Mesendoderm (in vitro differentiated cells): ENCODE results near the gene TCEAL9.

Source experiments
- DNase-seq: peaks from one replicate; pipeline ENCODE4 v3.0.0; 2013
- H2AK5ac ChIP-seq: 2 replicates; pipeline ENCODE4 v1.6.1; 2013; ENCODE audit warnings: low read length, inconsistent platforms
- H2BK120ac ChIP-seq: 2 replicates; pipeline ENCODE4 v1.6.1; 2013; ENCODE audit warnings: low read depth, mild to moderate bottlenecking, low read length, moderate library complexity, mixed read lengths
- H2BK15ac ChIP-seq: replicated peaks from 2 replicates; pipeline ENCODE4 v1.6.1; 2013; ENCODE audit warnings: low read depth, mild to moderate bottlenecking, moderate library complexity
- H2BK5ac ChIP-seq: 2 replicates; pipeline ENCODE4 v1.6.1; 2013; ENCODE audit warnings: low read length, inconsistent platforms
- H3K18ac ChIP-seq: 2 replicates; pipeline ENCODE4 v1.6.1; 2013; ENCODE audit warnings: mild to moderate bottlenecking, low read length, mixed read lengths
- H3K23ac ChIP-seq: one replicate; pipeline ENCODE4 v1.6.1; 2013; ENCODE audit warnings: low read length
- H3K27ac ChIP-seq: 2 replicates; pipeline ENCODE4 v1.5.1; 2013; ENCODE audit warnings: low read depth, mild to moderate bottlenecking, inconsistent platforms, low read length, moderate library complexity
- H3K27me3 ChIP-seq: 2 replicates; pipeline ENCODE4 v1.6.1; 2013; ENCODE audit warnings: low read length, control low read depth, mild to moderate bottlenecking, inconsistent platforms; ENCODE audit not compliant: insufficient read depth, poor library complexity
- H3K36me3 ChIP-seq: 2 replicates; pipeline ENCODE4 v1.6.1; 2013; ENCODE audit warnings: low read length, inconsistent platforms; ENCODE audit not compliant: control insufficient read depth, insufficient read depth
- H3K4ac ChIP-seq: one replicate; pipeline ENCODE4 v1.6.1; 2013; ENCODE audit warnings: low read depth, mild to moderate bottlenecking, low read length, moderate library complexity
- H3K4me1 ChIP-seq: 2 replicates; pipeline ENCODE4 v1.6.1; 2013; ENCODE audit warnings: low read depth, low read length, inconsistent platforms; ENCODE audit not compliant: control insufficient read depth
- H3K4me2 ChIP-seq: 2 replicates; pipeline ENCODE4 v1.6.1; 2013; ENCODE audit warnings: low read length
- H3K4me3 ChIP-seq: 2 replicates; pipeline ENCODE4 v1.5.1; 2013; ENCODE audit warnings: mild to moderate bottlenecking, low read length
- H3K56ac ChIP-seq: one replicate; pipeline ENCODE4 v1.6.1; 2013; ENCODE audit warnings: low read length
- H3K79me1 ChIP-seq: 2 replicates; pipeline ENCODE4 v1.6.1; 2013; ENCODE audit warnings: low read length, inconsistent platforms
- H3K79me2 ChIP-seq: 2 replicates; pipeline ENCODE4 v1.6.1; 2013; ENCODE audit warnings: mild to moderate bottlenecking, low read length; ENCODE audit not compliant: control insufficient read depth, insufficient read depth
- H3K9ac ChIP-seq: 2 replicates; pipeline ENCODE4 v1.6.1; 2013; ENCODE audit warnings: low read length, inconsistent platforms
- H4K5ac ChIP-seq: one replicate; pipeline ENCODE4 v1.6.1; 2013; ENCODE audit warnings: low read length
- H4K8ac ChIP-seq: one replicate; pipeline ENCODE4 v1.6.1; 2013; ENCODE audit warnings: low read depth, mild to moderate bottlenecking, control low read depth, low read length, moderate library complexity
- WGBS: extraction: QIAGEN DNeasy Blood & Tissue Kit; methylation state at CpG from one replicate; pipeline ENCODE4 v1.1.7; 2013; ENCODE audit warnings: low lambda C conversion rate, missing lambda C conversion rate; ENCODE audit not compliant: insufficient coverage; ENCODE audit errors: extremely low coverage; 5-methylcytosine and 5-hydroxymethylcytosine counted together

Gene TCEAL9

DNA sequence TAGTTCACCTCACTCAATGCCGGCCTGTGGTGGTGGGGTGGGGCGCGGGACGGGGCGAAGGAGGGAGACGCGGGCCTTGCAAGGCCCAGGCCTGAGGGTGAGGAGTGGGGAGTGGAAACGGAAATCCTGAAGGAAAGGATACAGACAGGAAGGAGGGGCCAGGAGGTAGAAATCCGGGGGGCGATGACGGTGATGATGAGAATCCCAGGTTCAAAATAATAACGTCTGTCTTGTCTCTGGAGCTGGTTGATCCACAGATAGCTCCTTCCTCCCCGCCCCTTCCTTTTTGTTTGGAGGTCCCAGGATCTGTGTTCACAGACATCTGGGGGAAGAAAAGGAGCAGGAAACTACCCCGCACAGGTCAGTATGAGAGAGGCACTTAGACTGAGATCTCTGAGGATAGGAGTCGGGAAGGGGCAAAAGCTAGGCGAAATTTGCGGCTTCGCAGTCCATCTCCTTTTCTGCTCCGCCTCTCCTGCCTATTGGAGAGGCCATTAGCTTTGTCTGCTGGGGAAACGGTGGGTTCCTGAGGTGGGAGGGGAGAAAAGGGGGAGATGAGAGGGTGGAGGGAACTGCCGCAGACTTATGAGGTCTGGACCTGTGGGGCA lies 25.5 kb upstream of the TCEAL9 start:
- H3K23ac ChIP-seq = no peak overlapping the region
- peak overlapping the region; percentile 68 for H3K9ac ChIP-seq
- H2BK5ac ChIP-seq = no peak overlapping the region
- H2BK120ac ChIP-seq = no peak overlapping the region
- H4K5ac ChIP-seq = no peak overlapping the region
- H3K79me2 ChIP-seq = no peaks in the 10 kb centered on the region
- no peaks in the 10 kb centered on the region for H3K79me1 ChIP-seq
- H4K8ac ChIP-seq = no peak overlapping the region
- peak overlapping the region; percentile 51 for H3K27ac ChIP-seq
- no peak overlapping the region for H3K4me3 ChIP-seq
- DNase-seq = peak; percentile 65
- H3K36me3 ChIP-seq = no peaks in the 10 kb centered on the region
- H2BK15ac ChIP-seq = peak overlapping the region; percentile 19
- H2AK5ac ChIP-seq = no peak overlapping the region
- H3K4me1 ChIP-seq = no peaks in the 10 kb centered on the region
- H3K18ac ChIP-seq = peak overlapping the region; percentile 75
- H3K4ac ChIP-seq = no peak overlapping the region
- H3K27me3 ChIP-seq = no peaks in the 10 kb centered on the region
- peak overlapping the region; percentile 11 for H3K4me2 ChIP-seq
- peak overlapping the region; percentile 65 for H3K56ac ChIP-seq
- WGBS = no CpG with 5 or more reads among the region's 21 CpGs

DNA sequence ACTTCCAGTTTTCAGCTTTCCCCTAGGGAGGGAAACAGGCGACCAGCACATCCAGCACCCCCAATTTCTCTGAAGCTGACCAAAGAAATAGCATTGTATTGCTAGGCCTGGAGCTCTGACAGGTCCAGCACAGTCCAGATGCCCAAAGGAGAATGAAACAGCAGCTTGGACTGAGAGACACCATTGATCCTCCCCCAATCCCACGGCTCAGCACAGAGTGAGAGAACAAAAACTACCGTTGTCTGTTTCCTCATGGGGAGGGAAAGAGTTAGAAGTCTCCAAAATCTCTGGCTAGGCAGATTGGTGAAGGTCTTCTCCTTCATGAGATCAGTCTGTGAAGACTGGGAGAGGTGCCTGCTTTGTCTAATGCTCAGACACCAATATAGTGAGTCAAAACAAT lies 17.6 kb upstream of the TCEAL9 start:
- H3K4me2 ChIP-seq = no peak overlapping the region
- no peak overlapping the region for H3K9ac ChIP-seq
- H3K4me1 ChIP-seq = no peaks in the 10 kb centered on the region
- H3K18ac ChIP-seq = no peak overlapping the region
- no peak overlapping the region for H3K56ac ChIP-seq
- no peaks in the 10 kb centered on the region for H3K36me3 ChIP-seq
- H3K27me3 ChIP-seq = no peaks in the 10 kb centered on the region
- H3K23ac ChIP-seq = no peak overlapping the region
- no peak overlapping the region for H3K4ac ChIP-seq
- no peak overlapping the region for H2AK5ac ChIP-seq
- no peak overlapping the region for H4K5ac ChIP-seq
- H2BK120ac ChIP-seq = no peak overlapping the region
- no peak overlapping the region for H2BK15ac ChIP-seq
- H3K79me1 ChIP-seq = no peaks in the 10 kb centered on the region
- DNase-seq = no peak
- H3K79me2 ChIP-seq = no peaks in the 10 kb centered on the region
- H2BK5ac ChIP-seq = no peak overlapping the region
- no peak overlapping the region for H3K27ac ChIP-seq
- no peak overlapping the region for H3K4me3 ChIP-seq
- H4K8ac ChIP-seq = no peak overlapping the region
- no CpG with 5 or more reads among the region's 3 CpGs for WGBS

DNA sequence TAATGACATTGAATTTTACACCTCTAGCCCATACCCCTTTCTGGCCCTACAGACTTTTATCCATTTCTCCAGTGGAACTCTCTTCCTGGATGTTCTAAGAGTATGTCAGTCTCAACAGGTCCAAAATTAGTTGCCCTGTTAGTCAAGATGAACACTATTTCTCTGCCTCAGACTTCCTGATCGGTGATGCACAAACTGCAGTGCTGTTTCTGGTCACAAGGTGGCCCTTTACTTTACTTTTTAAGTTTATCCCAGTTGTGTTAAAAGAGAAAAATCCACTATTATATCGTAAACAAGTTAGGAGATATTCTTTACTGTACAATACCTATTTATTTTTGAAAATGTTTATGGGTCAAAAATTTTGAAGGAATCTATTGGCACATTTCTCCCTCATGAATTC lies 13.2 kb upstream of the TCEAL9 start:
- no peaks in the 10 kb centered on the region for H3K36me3 ChIP-seq
- no peaks in the 10 kb centered on the region for H3K4me1 ChIP-seq
- H3K23ac ChIP-seq = no peak overlapping the region
- no peaks in the 10 kb centered on the region for H3K79me2 ChIP-seq
- H3K9ac ChIP-seq = no peak overlapping the region
- no peak overlapping the region for H2BK120ac ChIP-seq
- H3K79me1 ChIP-seq = no peaks in the 10 kb centered on the region
- H2BK15ac ChIP-seq = no peak overlapping the region
- H3K18ac ChIP-seq = no peak overlapping the region
- no peak overlapping the region for H3K27ac ChIP-seq
- H3K4me3 ChIP-seq = no peak overlapping the region
- H3K27me3 ChIP-seq = no peaks in the 10 kb centered on the region
- H2BK5ac ChIP-seq = no peak overlapping the region
- no peak overlapping the region for H4K8ac ChIP-seq
- no CpG with 5 or more reads among the region's 2 CpGs for WGBS
- no peak overlapping the region for H2AK5ac ChIP-seq
- H4K5ac ChIP-seq = no peak overlapping the region
- peak overlapping the region; percentile 25 for H3K56ac ChIP-seq
- peak; percentile 27 for DNase-seq
- H3K4me2 ChIP-seq = no peak overlapping the region
- H3K4ac ChIP-seq = no peak overlapping the region

DNA sequence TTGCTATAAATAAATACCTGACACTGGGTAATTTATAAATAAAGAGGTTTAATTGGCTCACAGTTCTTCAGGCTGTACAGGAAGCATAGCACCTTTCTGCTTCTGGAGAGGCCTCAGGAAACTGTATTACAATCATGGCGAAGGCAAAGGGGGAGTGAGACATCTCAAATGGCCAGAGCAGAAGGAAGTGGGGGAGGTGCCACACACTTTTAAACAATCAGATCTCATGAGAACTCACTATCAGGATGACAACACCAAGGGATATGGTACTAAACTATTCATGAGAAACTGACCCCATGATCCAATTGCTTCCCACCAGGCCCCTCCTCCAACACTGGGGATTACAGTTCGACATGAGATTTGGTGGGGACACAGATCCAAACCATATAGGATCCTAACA lies 11.7 kb upstream of the TCEAL9 start:
- H3K79me1 ChIP-seq = no peaks in the 10 kb centered on the region
- H2BK120ac ChIP-seq = no peak overlapping the region
- H4K8ac ChIP-seq = no peak overlapping the region
- no peak overlapping the region for H2BK5ac ChIP-seq
- peak; percentile 54 for DNase-seq
- no CpG with 5 or more reads among the region's 2 CpGs for WGBS
- H3K56ac ChIP-seq = no peak overlapping the region
- H2AK5ac ChIP-seq = no peak overlapping the region
- no peak overlapping the region for H2BK15ac ChIP-seq
- H3K4me2 ChIP-seq = no peak overlapping the region
- no peak overlapping the region for H3K27ac ChIP-seq
- H4K5ac ChIP-seq = no peak overlapping the region
- H3K18ac ChIP-seq = no peak overlapping the region
- H3K23ac ChIP-seq = no peak overlapping the region
- no peaks in the 10 kb centered on the region for H3K27me3 ChIP-seq
- H3K79me2 ChIP-seq = no peaks in the 10 kb centered on the region
- H3K36me3 ChIP-seq = no peaks in the 10 kb centered on the region
- H3K4me3 ChIP-seq = no peak overlapping the region
- H3K4ac ChIP-seq = no peak overlapping the region
- H3K9ac ChIP-seq = no peak overlapping the region
- H3K4me1 ChIP-seq = no peaks in the 10 kb centered on the region

DNA sequence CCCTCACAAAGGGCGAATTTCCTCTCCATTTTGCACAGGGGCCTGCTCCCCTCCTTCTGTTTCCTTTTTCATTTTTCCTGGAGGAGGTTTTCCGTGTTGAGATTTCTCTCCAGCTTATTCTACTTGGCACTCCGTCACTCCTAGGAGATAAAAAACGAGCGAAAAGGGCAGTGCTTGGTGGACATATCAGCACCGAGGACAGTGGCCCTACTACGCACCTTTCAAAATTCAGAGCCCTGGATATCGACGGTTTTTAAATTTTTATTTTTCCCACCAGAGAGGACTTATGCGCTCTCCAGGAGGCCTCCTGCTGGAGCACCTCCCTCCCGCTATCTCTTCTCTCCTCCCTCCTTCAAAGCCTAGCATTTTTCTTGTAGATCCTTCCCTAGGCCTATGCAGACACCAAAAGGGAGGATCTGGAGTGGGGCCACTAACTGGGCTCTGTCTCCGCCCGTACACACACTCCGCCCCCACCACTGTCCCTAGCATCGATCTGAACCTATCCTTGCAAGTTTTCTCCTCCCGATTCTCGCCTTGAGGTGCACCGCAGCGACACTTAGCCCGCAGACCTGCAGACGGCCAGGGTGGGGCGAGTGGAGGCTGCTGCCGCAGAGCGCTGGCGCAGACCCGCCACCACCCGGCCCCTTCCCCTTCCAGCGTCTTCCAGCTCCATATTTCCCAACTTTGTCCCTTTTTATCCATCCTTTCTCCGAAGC lies 8.5 kb upstream of the TCEAL9 start:
- H2BK5ac ChIP-seq = no peak overlapping the region
- DNase-seq = peak; percentile 52
- peak overlapping the region; percentile 29 for H3K56ac ChIP-seq
- no peak overlapping the region for H3K4me3 ChIP-seq
- no CpG with 5 or more reads among the region's 29 CpGs for WGBS
- H3K18ac ChIP-seq = no peak overlapping the region
- H3K27ac ChIP-seq = no peak overlapping the region
- H3K79me2 ChIP-seq = no peaks in the 10 kb centered on the region
- no peak overlapping the region for H2AK5ac ChIP-seq
- no peak overlapping the region for H3K4me2 ChIP-seq
- H4K8ac ChIP-seq = no peak overlapping the region
- H3K4me1 ChIP-seq = peaks cover 3% of the 10 kb centered on the region
- H3K79me1 ChIP-seq = no peaks in the 10 kb centered on the region
- H3K23ac ChIP-seq = no peak overlapping the region
- H2BK120ac ChIP-seq = no peak overlapping the region
- no peaks in the 10 kb centered on the region for H3K36me3 ChIP-seq
- no peak overlapping the region for H3K4ac ChIP-seq
- H3K27me3 ChIP-seq = no peaks in the 10 kb centered on the region
- no peak overlapping the region for H4K5ac ChIP-seq
- H3K9ac ChIP-seq = no peak overlapping the region
- no peak overlapping the region for H2BK15ac ChIP-seq
